ENCODE data around the gene ZDHHC14.
"Not testable (repeated sequence)": the region's sequence is repeated elsewhere in the genome, so short reads cannot be mapped to it uniquely, and the experiment has no call there.

Gene ZDHHC14

GRCh38 chr6:157408427-157408826 lies 27.4 kb downstream of the ZDHHC14 start:
- not testable (repeated sequence) for DNase-seq

GRCh38 chr6:157410045-157410444 lies 29.1 kb downstream of the ZDHHC14 start:
- DNase-seq: no peak

- no peak for DNase-seq
These were observed 30.4 kb downstream of the ZDHHC14 start for GRCh38 chr6:157411368-157411767.

- DNase-seq: no peak
These were observed 31.8 kb downstream of the ZDHHC14 start for GRCh38 chr6:157412791-157413190.

GRCh38 chr6:157420497-157420896 lies 39.5 kb downstream of the ZDHHC14 start:
- no peak for DNase-seq

GRCh38 chr6:157424491-157425020 lies 43.6 kb downstream of the ZDHHC14 start:
- DNase-seq: no peak

- DNase-seq: no peak
These were observed 47.0 kb downstream of the ZDHHC14 start for GRCh38 chr6:157427969-157428368.

GRCh38 chr6:157428427-157429202 lies 47.6 kb downstream of the ZDHHC14 start:
- DNase-seq: no peak

GRCh38 chr6:157429248-157429647 lies 48.3 kb downstream of the ZDHHC14 start:
- no peak for DNase-seq

- DNase-seq: no peak
These were observed 49.8 kb downstream of the ZDHHC14 start for GRCh38 chr6:157430834-157431233.

GRCh38 chr6:157432231-157432891 lies 51.4 kb downstream of the ZDHHC14 start:
- DNase-seq: no peak

GRCh38 chr6:157432892-157433265 lies 51.9 kb downstream of the ZDHHC14 start:
- no peak for DNase-seq

- no peak for DNase-seq
These were observed 52.7 kb downstream of the ZDHHC14 start for GRCh38 chr6:157433678-157434081.

- DNase-seq: no peak
These were observed 53.5 kb downstream of the ZDHHC14 start for GRCh38 chr6:157434349-157435033.

- DNase-seq: no peak
These were observed 55.4 kb downstream of the ZDHHC14 start for GRCh38 chr6:157436219-157436943.

GRCh38 chr6:157436944-157437336 lies 56.0 kb downstream of the ZDHHC14 start:
- DNase-seq: no peak

- DNase-seq: no peak
These were observed 57.7 kb downstream of the ZDHHC14 start for GRCh38 chr6:157438611-157439111.

- no peak for DNase-seq
These were observed 59.2 kb downstream of the ZDHHC14 start for GRCh38 chr6:157440171-157440570.

GRCh38 chr6:157442291-157442690 lies 61.3 kb downstream of the ZDHHC14 start:
- DNase-seq: no peak

- no peak for DNase-seq
These were observed 62.2 kb downstream of the ZDHHC14 start for GRCh38 chr6:157443066-157443800.

GRCh38 chr6:157445277-157446009 lies 64.5 kb downstream of the ZDHHC14 start:
- no peak for DNase-seq

Measured in GDM1 (cell line).